ENCODE results near the gene GYPB.
"Not testable (repeated sequence)": the region's sequence is repeated elsewhere in the genome, so short reads cannot be mapped to it uniquely, and the experiment has no call there.

Gene GYPB

DNA sequence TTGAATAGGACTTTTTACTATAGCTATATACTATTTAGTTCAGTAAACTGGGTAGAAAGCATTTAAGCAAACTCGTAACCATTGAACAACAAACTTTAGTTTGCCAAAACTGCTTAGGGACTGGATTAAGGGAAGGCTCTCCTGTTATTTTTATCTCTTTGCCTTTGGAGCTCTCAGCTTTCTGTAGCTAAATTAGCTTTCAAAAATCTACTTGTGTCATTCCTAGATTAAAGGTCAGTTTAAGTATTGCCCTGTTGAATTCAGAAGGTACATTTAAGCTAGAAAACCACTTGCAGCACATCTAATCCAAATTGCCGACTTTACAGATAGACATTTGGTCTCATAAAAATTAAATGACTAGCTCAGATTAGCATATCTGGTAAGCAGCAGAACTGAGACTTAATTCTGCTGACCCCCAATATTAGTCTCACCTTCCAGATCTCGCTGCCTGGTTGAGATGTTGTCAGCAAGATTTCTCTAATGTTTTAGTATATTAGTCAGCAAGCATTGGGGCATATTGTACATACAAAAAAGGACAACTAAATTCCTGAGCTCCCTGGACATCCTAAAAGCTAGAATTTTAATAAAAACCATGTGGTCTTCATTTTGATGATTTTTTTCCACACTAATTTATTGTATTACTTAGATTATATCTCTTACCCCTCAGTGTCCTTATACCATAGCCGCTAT lies 14.2 kb downstream of the GYPB start:
- H2BK12ac ChIP-seq (ENCODE audit: low read length); H3K23ac ChIP-seq (ENCODE audit: low read length); H3K9me3 ChIP-seq (ENCODE audit: insufficient read depth, low read depth, low read length); H3K18ac ChIP-seq (ENCODE audit: low read length); H2AK5ac ChIP-seq (ENCODE audit: low read length); H3K79me1 ChIP-seq (ENCODE audit: low read length); H4K91ac ChIP-seq (ENCODE audit: low read depth, low read length); H4K12ac ChIP-seq (ENCODE audit: low read depth, low read length); H2AFZ ChIP-seq (ENCODE audit: insufficient read depth, low read length, poor library complexity); H3K14ac ChIP-seq (ENCODE audit: low read length); H3K4me3 ChIP-seq (ENCODE audit: low read depth, low read length); H3K4me2 ChIP-seq (ENCODE audit: low read length); H3K27ac ChIP-seq (ENCODE audit: low read depth, low read length); H3K9ac ChIP-seq (ENCODE audit: low read length); H2BK5ac ChIP-seq (ENCODE audit: low read depth, low read length, poor library complexity); H3K27me3 ChIP-seq (ENCODE audit: insufficient read depth, low read length); H4K8ac ChIP-seq (ENCODE audit: low read depth, low read length); H3K4me1 ChIP-seq (ENCODE audit: control insufficient read depth in 1 of 2, insufficient read depth in 2 of 2, low read length in 2 of 2); H3K79me2 ChIP-seq (ENCODE audit: control insufficient read depth, insufficient read depth, low read length, poor library complexity); H3K36me3 ChIP-seq (ENCODE audit: control insufficient read depth in 1 of 2, insufficient read depth in 2 of 2, low read length in 2 of 2); H2BK120ac ChIP-seq (ENCODE audit: insufficient read depth, low read length, poor library complexity); H3K4ac ChIP-seq (ENCODE audit: low read depth, low read length): not testable (repeated sequence)
- peak in 1 of 2 donors; percentile 40 for DNase-seq
- no CpG with 5 or more reads among the region's 4 CpGs for WGBS (ENCODE audit: extremely low coverage, insufficient coverage, insufficient read length)

DNA sequence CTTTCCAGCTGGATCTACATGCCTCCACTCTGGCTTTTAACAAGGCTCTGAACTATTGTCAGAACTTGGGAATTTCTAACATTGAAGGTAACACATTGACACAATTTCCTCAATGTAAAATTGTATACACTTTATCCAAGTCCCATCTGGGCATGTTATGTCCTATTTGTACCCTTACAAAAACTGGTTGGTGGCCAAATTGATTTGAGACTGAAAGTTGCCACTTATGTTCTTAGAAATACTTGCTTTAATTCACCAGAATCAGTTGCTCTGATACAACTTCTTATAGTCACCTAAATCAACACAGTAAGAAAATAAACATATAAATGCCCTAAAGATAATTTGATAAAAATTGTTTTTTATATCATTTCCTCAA lies 15.3 kb downstream of the GYPB start:
- not testable (repeated sequence) for H3K14ac ChIP-seq (ENCODE audit: low read length); H4K91ac ChIP-seq (ENCODE audit: low read depth, low read length); H2AK5ac ChIP-seq (ENCODE audit: low read length); H3K9ac ChIP-seq (ENCODE audit: low read length); H3K4me1 ChIP-seq (ENCODE audit: control insufficient read depth in 1 of 2, insufficient read depth in 2 of 2, low read length in 2 of 2); H2BK120ac ChIP-seq (ENCODE audit: insufficient read depth, low read length, poor library complexity); H3K4me3 ChIP-seq (ENCODE audit: low read depth, low read length); H4K8ac ChIP-seq (ENCODE audit: low read depth, low read length); H3K9me3 ChIP-seq (ENCODE audit: insufficient read depth, low read depth, low read length); H3K4me2 ChIP-seq (ENCODE audit: low read length); H3K36me3 ChIP-seq (ENCODE audit: control insufficient read depth in 1 of 2, insufficient read depth in 2 of 2, low read length in 2 of 2); H4K12ac ChIP-seq (ENCODE audit: low read depth, low read length); H3K79me2 ChIP-seq (ENCODE audit: control insufficient read depth, insufficient read depth, low read length, poor library complexity); H3K27ac ChIP-seq (ENCODE audit: low read depth, low read length); DNase-seq; H2BK12ac ChIP-seq (ENCODE audit: low read length); H3K4ac ChIP-seq (ENCODE audit: low read depth, low read length); H3K23ac ChIP-seq (ENCODE audit: low read length); H3K79me1 ChIP-seq (ENCODE audit: low read length); H2AFZ ChIP-seq (ENCODE audit: insufficient read depth, low read length, poor library complexity); H3K18ac ChIP-seq (ENCODE audit: low read length); H2BK5ac ChIP-seq (ENCODE audit: low read depth, low read length, poor library complexity); H3K27me3 ChIP-seq (ENCODE audit: insufficient read depth, low read length)

DNA sequence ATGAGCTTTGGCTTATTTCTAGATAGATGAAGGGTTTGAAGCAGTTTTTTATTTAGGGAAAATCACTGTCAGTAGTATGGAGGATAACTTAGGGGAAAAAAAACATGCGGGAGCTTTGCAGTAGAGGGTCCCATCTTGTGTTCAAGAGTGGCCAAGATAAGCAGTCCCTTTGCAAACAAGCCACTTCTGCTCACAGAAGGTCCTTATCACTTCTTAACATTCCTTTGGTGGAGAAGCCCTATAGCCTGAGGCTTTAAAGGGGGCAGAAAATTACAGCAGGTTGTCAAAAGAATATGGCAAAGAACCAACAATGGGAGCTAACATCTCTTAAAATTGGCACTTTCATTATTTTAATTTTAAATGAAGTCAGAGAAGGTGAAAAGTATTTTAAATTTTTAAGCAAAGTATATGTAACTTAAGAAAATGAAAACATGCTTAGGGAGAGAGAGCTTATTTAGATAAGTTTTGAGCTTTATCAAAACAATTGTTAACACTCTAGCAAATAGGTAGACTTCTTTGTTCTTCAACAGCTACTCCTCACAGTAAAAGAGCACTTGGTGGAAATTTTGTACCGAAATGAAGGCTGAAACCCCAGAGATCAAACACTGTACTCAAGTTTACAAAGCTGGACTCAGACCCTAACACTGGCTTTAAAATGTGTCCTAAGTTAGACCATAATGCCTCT lies 15.8 kb downstream of the GYPB start:
- not testable (repeated sequence) for H4K91ac ChIP-seq (ENCODE audit: low read depth, low read length); H4K8ac ChIP-seq (ENCODE audit: low read depth, low read length); H3K36me3 ChIP-seq (ENCODE audit: control insufficient read depth in 1 of 2, insufficient read depth in 2 of 2, low read length in 2 of 2); H2AFZ ChIP-seq (ENCODE audit: insufficient read depth, low read length, poor library complexity); H3K9me3 ChIP-seq (ENCODE audit: insufficient read depth, low read depth, low read length); H3K27ac ChIP-seq (ENCODE audit: low read depth, low read length); H2BK12ac ChIP-seq (ENCODE audit: low read length); H3K79me2 ChIP-seq (ENCODE audit: control insufficient read depth, insufficient read depth, low read length, poor library complexity); H3K27me3 ChIP-seq (ENCODE audit: insufficient read depth, low read length); H2AK5ac ChIP-seq (ENCODE audit: low read length); H3K4me3 ChIP-seq (ENCODE audit: low read depth, low read length); H3K4me1 ChIP-seq (ENCODE audit: control insufficient read depth in 1 of 2, insufficient read depth in 2 of 2, low read length in 2 of 2); H2BK120ac ChIP-seq (ENCODE audit: insufficient read depth, low read length, poor library complexity); H4K12ac ChIP-seq (ENCODE audit: low read depth, low read length); H3K18ac ChIP-seq (ENCODE audit: low read length); H2BK5ac ChIP-seq (ENCODE audit: low read depth, low read length, poor library complexity); H3K14ac ChIP-seq (ENCODE audit: low read length); H3K4me2 ChIP-seq (ENCODE audit: low read length); H3K4ac ChIP-seq (ENCODE audit: low read depth, low read length); H3K79me1 ChIP-seq (ENCODE audit: low read length); H3K23ac ChIP-seq (ENCODE audit: low read length); H3K9ac ChIP-seq (ENCODE audit: low read length); DNase-seq
- WGBS (ENCODE audit: extremely low coverage, insufficient coverage, insufficient read length), result no CpG with 5 or more reads among the region's 2 CpGs

DNA sequence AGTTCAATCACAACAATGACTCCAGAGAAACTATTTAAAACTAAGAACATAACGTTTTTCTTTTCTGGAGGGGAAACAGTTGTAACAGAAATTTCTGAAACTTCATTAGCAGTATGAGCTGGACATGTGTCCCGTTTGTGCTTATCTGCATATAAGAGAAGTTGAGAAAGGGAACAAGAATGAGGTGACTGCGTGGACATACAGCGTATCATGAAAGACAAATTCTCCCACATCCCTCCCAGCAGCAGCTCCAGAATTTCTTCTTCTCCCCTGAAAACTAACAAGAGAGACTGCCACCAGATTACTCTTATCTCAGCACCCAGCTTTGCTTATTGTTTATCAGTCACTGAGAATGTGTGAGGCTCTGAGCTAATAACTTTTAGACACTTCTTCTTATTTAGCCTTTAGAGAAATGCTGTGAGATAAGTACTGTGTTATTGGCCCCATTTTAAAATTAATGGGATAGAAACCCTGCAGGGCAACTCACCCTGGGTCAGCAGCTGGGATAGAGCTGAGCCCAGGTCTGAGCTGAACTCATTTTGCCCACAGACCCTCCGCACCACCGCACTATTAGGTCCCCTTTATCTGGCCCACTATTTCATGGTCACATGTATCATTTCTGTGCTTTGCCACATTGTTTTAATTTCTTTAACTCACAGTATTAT lies 18.7 kb downstream of the GYPB start:
- not testable (repeated sequence) for H4K12ac ChIP-seq (ENCODE audit: low read depth, low read length); H2BK5ac ChIP-seq (ENCODE audit: low read depth, low read length, poor library complexity); H2BK12ac ChIP-seq (ENCODE audit: low read length); H3K9ac ChIP-seq (ENCODE audit: low read length); H3K4me1 ChIP-seq (ENCODE audit: control insufficient read depth in 1 of 2, insufficient read depth in 2 of 2, low read length in 2 of 2); H3K4me3 ChIP-seq (ENCODE audit: low read depth, low read length); H2BK120ac ChIP-seq (ENCODE audit: insufficient read depth, low read length, poor library complexity); H3K4me2 ChIP-seq (ENCODE audit: low read length); H3K14ac ChIP-seq (ENCODE audit: low read length); H3K27me3 ChIP-seq (ENCODE audit: insufficient read depth, low read length); H3K27ac ChIP-seq (ENCODE audit: low read depth, low read length); H4K8ac ChIP-seq (ENCODE audit: low read depth, low read length); H4K91ac ChIP-seq (ENCODE audit: low read depth, low read length); H3K9me3 ChIP-seq (ENCODE audit: insufficient read depth, low read depth, low read length); H2AFZ ChIP-seq (ENCODE audit: insufficient read depth, low read length, poor library complexity); H3K4ac ChIP-seq (ENCODE audit: low read depth, low read length); H3K18ac ChIP-seq (ENCODE audit: low read length); H3K79me1 ChIP-seq (ENCODE audit: low read length); H3K36me3 ChIP-seq (ENCODE audit: control insufficient read depth in 1 of 2, insufficient read depth in 2 of 2, low read length in 2 of 2); DNase-seq; H3K79me2 ChIP-seq (ENCODE audit: control insufficient read depth, insufficient read depth, low read length, poor library complexity); H3K23ac ChIP-seq (ENCODE audit: low read length); H2AK5ac ChIP-seq (ENCODE audit: low read length)
- no CpG with 5 or more reads among the region's 6 CpGs for WGBS (ENCODE audit: extremely low coverage, insufficient coverage, insufficient read length)
